NB4 (cell line): ENCODE results near the gene SERPINF2.

Source experiments
- MAX ChIP-seq: IDR thresholded peaks from 2 replicates; pipeline ENCODE4 v1.6.1; 2011; ENCODE audit warnings: low read depth, low read length
- POLR2A ChIP-seq: IDR thresholded peaks from 2 replicates; pipeline ENCODE4 v1.6.1; 2011; ENCODE audit warnings: mild to moderate bottlenecking; ENCODE audit not compliant: insufficient read length; ENCODE audit errors: extremely low read depth
- TF ChIP-seq, protein P1 (sequence below): IDR thresholded peaks from one replicate; pipeline ENCODE4 v1.5.1; 2012; ENCODE audit warnings: low read depth, low read length

DNA sequence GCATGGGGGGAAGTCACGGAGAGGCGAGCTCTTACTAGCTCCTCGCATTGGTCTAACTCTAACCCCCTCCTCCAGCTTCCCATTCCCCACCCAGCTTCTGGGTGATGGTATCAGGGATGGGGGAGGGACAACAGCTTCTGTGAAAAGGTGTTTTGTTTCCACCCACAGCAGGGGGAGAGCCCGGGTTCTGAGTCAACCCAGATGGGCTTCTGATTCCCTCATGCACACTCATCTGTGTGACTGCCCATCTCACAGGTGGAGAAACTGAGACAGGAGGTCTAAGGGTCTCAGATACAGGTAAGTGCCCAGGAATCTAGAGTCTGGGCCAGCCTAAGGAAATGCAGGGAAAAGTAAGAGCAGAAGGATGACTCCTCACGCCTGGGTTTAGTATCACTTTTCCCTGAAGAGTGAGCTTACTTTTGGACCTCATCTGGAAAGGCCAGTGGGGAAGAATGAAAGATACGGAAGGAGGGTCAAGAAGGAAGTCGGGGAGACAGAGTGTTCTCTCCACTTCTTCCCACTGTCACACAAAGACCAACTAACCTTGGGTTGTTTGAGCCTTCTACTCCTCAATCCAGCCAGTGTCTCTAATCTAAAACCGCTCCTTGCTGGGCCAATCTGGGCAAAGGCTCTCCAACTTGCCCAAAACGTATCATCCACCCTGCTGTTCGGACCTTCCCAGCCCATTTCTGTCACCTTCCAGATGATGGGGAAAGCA, 29.4 kb upstream of the SERPINF2 start:
- TF ChIP-seq POLR2A (no peak), MAX (no peak)
- TF ChIP-seq, protein P1, sequence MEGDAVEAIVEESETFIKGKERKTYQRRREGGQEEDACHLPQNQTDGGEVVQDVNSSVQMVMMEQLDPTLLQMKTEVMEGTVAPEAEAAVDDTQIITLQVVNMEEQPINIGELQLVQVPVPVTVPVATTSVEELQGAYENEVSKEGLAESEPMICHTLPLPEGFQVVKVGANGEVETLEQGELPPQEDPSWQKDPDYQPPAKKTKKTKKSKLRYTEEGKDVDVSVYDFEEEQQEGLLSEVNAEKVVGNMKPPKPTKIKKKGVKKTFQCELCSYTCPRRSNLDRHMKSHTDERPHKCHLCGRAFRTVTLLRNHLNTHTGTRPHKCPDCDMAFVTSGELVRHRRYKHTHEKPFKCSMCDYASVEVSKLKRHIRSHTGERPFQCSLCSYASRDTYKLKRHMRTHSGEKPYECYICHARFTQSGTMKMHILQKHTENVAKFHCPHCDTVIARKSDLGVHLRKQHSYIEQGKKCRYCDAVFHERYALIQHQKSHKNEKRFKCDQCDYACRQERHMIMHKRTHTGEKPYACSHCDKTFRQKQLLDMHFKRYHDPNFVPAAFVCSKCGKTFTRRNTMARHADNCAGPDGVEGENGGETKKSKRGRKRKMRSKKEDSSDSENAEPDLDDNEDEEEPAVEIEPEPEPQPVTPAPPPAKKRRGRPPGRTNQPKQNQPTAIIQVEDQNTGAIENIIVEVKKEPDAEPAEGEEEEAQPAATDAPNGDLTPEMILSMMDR, result no peak
